ENCODE data around the gene FADS1. TPM values are rescaled to one million over a fixed set of nuclear protein-coding genes. Genes with fewer than 3 reads are reported as not detected.

The FADS1 gene
- total RNA-seq, 1 donor from 2014 or later: 248 TPM

DNA sequence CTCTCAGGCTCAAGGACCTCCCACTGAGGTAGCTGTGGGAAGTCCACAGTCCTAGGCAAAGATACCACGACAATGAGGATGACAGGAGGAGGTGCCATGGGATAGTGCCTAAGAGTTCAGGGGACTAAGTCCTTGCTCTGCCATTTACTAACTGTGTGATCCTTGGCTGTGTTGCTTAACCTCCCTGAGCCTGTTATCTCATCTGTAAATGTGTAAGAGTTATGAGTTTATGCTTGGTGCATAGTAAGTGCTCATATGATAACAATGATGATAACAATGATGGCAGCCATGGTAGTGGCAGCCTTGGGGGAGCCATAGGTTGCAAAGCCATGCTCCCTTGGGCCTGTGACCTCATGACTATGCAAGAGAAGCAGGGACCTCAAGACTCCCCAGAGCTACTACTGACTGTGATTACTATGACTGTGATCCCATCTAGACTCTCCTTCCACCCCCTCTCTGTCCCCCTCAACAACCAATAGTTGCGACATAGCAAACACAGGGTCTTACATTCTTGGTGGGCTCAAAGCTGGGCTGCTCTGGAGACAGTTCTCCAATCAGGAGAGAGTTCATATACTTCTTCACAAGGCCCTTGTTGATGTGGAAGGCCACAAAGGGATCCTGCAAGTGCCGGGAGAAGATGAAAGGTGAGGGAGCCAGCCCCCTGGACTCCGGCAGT, 3.9 kb downstream of the FADS1 start:
- peak overlapping the region; percentile 50 for H3K27ac Mint-ChIP-seq (ENCODE audit: unreplicated experiment)
- H3K9me3 Mint-ChIP-seq: peaks cover 9% of the 10 kb centered on the region
- TF ChIP-seq CTCF (conservative IDR thresholded peaks at IDR 0.05): no peak

DNA sequence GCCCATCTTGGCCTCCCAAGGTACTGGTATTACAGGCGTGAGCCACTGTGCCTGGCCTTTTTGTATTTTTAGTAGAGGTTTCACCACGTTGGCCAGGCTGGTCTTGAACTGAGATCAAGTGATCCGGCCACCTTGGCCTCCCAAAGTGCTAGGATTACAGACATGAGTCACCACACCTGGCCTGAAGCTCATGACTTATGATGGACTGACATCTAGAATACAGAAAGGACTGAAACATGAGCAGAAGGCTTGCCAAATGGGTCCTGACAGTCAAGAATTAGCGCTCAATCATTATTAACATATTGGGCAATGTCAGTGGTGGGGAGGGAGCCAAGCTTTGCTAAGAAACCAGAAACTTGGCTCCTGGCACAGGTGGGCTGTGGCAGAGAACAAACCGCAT, 5.0 kb downstream of the FADS1 start:
- no peak for TF ChIP-seq CTCF (conservative IDR thresholded peaks at IDR 0.05)
- no peaks in the 10 kb centered on the region for H3K27me3 Mint-ChIP-seq (ENCODE audit: low read depth)
- H3K4me1 Mint-ChIP-seq: peaks cover 13% of the 10 kb centered on the region
- H3K36me3 Mint-ChIP-seq (ENCODE audit: low read depth): peaks cover 52% of the 10 kb centered on the region
- no peak overlapping the region for H3K27ac Mint-ChIP-seq (ENCODE audit: unreplicated experiment)
- H3K4me3 Mint-ChIP-seq: peak overlapping the region; percentile 61
- no peak for DNase-seq (ENCODE audit: low read depth, low spot score)
- H3K9me3 Mint-ChIP-seq: peaks cover 9% of the 10 kb centered on the region

More for the DNA sequence above, 3.9 kb downstream of the FADS1 start:
- no peaks in the 10 kb centered on the region for H3K27me3 Mint-ChIP-seq (ENCODE audit: low read depth)
- H3K4me3 Mint-ChIP-seq: peak overlapping the region; percentile 61
- no peak for DNase-seq (ENCODE audit: low read depth, low spot score)
- peaks cover 44% of the 10 kb centered on the region for H3K36me3 Mint-ChIP-seq (ENCODE audit: low read depth)
- H3K4me1 Mint-ChIP-seq: peaks cover 20% of the 10 kb centered on the region

DNA sequence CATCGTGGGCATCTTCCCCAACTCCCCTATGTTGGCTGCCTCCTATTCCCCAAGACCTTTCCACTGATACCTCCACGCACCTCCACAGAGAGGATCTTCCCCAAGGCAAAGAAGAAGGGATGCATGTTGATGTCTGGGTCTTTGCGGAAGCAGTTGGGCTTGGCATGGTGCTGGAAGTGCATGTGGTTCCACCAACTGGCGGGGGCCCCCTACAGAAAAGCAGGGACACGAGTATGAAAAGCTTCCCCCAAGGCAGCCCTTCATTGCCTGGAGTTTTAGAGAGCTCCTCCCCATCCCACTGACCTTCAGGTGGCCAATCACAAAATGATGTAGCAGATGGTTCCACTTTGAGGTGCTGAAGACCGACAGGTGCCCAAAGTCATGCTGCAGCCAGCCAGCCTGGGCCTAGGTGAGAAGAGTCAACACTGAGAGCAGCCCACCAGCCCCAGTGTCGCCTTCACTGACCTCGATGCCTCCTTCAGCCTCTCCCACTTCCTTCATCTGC, 6.1 kb downstream of the FADS1 start:
- H3K9me3 Mint-ChIP-seq: peaks cover 9% of the 10 kb centered on the region
- no peak for DNase-seq (ENCODE audit: low read depth, low spot score)
- H3K27ac Mint-ChIP-seq (ENCODE audit: unreplicated experiment): no peak overlapping the region
- H3K36me3 Mint-ChIP-seq (ENCODE audit: low read depth): peaks cover 56% of the 10 kb centered on the region
- H3K4me3 Mint-ChIP-seq: no peak overlapping the region
- TF ChIP-seq CTCF (conservative IDR thresholded peaks at IDR 0.05): no peak
- no peaks in the 10 kb centered on the region for H3K27me3 Mint-ChIP-seq (ENCODE audit: low read depth)
- peaks cover 13% of the 10 kb centered on the region for H3K4me1 Mint-ChIP-seq

- no peak overlapping the region for H3K27ac Mint-ChIP-seq (ENCODE audit: unreplicated experiment)
- H3K27me3 Mint-ChIP-seq (ENCODE audit: low read depth): no peaks in the 10 kb centered on the region
- TF ChIP-seq CTCF (conservative IDR thresholded peaks at IDR 0.05): no peak
- no peaks in the 10 kb centered on the region for H3K9me3 Mint-ChIP-seq
- no peaks in the 10 kb centered on the region for H3K4me1 Mint-ChIP-seq
- no peak for DNase-seq (ENCODE audit: low read depth, low spot score)
- no peak overlapping the region for H3K4me3 Mint-ChIP-seq
- peaks cover 45% of the 10 kb centered on the region for H3K36me3 Mint-ChIP-seq (ENCODE audit: low read depth)
These were observed 10.0 kb downstream of the FADS1 start for GRCh38 chr11:61806785-61807184.

DNA sequence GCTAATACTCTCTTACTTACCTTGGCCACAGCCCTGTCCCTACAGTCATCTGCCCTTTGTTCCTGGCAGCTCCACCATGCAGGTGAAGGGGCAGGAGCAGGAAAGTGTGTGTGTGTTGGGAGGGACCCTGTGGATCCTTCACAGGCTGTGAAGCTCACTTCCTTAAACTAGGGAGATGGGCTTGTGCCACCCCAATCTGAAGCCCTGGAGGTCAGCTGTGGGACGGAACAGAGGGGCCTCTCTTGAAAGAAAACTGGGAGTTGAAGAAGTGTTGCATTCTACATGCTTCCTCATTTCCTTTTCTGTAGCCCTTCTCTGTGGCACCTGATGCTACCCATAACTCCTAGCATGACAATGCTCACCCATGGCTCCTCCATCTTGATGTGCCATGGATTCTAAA, 11.7 kb downstream of the FADS1 start:
- Mint-ChIP-seq H3K9me3 (no peaks in the 10 kb centered on the region), H3K36me3 (ENCODE audit: low read depth) (peaks cover 42% of the 10 kb centered on the region)

More for the DNA sequence above, 11.7 kb downstream of the FADS1 start:
- Mint-ChIP-seq H3K4me3 (no peak overlapping the region), H3K27ac (ENCODE audit: unreplicated experiment) (no peak overlapping the region), H3K27me3 (ENCODE audit: low read depth) (no peaks in the 10 kb centered on the region), H3K4me1 (no peaks in the 10 kb centered on the region)
- TF ChIP-seq CTCF (conservative IDR thresholded peaks at IDR 0.05): no peak
- no peak for DNase-seq (ENCODE audit: low read depth, low spot score)

All from neural crest cell (in vitro differentiated cells).